NCI-H2171 (cell line): ENCODE measurements around the gene NEURL1.
"Not testable (repeated sequence)": the region's sequence is repeated elsewhere in the genome, so short reads cannot be mapped to it uniquely, and the experiment has no call there.

Experiments used
- DNase-seq: peaks from one replicate; lab custom pipeline; 2025; lab: John Stamatoyannopoulos, UW

NEURL1 gene

DNA sequence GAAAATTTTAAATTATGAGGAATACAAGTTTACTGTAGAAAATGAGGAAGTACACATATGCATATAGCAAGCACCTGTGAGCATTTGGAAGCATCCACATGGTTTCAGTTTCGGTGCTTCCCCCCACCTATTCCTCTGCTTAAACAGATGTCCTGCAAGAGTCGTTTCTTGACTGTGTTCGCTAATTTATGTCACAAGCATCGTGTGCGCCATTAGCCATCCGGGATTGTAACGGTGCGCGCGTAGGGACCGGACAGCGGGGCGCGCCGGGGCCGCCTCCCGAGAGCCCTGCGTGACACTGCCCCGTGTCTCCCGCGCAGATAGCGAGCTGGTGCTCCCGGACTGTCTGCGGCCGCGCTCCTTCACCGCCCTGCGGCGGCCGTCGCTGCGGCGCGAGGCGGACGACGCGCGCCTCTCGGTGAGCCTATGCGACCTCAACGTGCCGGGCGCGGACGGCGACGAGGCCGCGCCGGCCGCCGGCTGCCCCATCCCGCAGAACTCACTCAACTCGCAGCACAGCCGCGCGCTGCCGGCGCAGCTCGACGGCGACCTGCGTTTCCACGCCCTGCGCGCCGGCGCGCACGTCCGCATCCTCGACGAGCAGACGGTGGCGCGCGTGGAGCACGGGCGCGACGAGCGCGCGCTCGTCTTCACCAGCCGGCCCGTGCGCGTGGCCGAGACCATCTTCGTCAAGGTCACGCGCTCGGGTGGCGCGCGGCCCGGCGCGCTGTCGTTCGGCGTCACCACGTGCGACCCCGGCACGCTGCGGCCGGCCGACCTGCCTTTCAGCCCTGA, 90.9 kb downstream of the NEURL1 start:
- no peak for DNase-seq

DNA sequence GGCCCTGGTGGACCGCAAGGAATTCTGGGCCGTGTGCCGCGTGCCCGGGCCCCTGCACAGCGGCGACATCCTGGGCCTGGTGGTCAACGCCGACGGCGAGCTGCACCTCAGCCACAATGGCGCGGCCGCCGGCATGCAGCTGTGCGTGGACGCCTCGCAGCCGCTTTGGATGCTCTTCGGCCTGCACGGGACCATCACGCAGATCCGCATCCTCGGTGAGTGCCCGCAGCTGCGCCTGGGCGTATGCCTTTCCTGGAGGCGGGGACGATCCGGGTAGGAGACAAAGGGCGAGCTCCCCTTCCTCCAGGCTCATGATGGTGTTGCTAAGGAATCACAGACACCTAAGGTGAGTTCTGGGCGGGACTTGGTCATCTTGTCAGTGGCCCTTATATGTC, 91.5 kb downstream of the NEURL1 start:
- no peak for DNase-seq

DNA sequence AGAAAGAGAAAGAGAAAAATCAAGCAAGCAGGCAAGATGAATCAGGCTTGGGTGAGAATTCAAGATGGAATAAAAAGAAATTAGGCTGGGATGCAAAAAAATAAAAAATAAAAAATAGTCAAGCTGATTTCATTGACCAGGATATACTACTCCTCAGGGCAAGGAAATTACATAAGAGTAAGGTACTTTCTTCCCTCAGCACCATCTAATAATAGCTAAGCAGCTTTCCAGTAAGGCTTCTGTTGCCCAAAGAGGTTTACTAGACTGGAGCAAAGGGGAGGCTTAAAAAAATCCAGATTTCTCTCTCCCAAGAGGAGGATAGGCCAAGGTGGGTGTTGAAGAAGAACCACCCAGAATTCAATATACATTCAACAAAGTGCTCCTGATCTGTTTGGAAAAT, 93.6 kb downstream of the NEURL1 start:
- DNase-seq: no peak

DNA sequence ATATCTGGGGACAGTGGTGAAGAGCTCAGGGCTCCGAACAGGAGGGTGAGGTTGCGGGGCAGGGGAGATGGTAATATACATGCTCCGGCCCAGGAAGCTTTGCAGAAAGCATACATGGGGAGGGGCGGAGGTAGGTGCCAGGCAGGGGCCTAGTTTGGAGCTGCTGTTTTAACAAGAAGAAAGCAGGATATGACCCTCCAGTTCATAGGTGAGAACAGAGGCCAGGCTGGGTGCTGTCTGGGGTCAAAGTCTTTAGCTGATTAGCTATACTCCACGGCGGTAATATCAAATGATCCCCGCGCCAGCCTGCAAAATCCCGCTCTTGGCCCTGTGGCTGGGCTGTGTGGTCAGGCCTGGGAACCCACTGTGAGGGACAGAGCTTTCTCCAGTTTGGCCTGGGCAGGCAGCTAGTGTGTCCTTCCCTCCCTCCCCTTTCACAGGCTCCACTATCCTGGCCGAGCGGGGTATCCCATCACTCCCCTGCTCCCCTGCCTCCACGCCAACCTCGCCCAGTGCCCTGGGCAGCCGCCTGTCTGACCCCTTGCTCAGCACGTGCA, 95.6 kb downstream of the NEURL1 start:
- DNase-seq: no peak

DNA sequence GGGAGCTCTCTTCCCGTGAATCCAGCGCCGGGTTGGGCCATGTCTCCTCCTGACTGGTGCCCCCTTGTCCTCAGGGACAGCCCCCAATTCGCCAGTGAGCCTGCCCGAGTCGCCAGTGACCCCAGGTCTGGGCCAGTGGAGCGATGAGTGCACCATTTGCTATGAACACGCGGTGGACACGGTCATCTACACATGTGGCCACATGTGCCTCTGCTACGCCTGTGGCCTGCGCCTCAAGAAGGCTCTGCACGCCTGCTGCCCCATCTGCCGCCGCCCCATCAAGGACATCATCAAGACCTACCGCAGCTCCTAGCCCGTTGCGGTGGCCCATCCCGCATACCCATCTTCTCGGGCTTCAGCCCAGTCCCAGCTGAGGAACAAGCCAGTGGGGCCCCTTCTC, 96.6 kb downstream of the NEURL1 start:
- DNase-seq: no peak

DNA sequence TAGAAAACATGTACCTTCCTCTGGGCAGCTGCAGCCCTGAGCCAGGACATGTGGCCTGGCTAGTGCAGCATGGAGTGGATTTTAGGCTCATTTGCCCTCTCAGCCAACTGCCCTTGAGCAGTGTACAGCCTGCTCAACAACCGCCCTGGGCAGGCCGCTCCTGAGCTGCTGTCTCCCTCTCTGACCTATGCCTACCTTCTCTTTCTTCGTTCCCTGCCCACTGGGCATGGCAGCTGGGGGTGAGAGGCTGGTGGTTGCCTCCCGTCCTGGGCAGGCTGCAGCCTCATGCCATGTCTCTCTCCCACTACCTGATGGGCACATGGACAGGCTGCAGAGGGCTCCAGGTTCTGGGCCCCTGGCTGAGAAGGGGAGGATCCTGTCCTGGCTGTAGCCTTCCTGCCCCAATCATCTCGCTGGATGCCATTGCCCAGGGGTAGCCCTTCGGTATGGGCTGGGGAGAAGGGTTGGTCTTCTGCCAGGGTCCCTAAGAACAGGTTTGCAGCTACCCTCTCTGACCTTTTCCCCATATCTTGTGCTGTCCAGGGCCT, 97.3 kb downstream of the NEURL1 start:
- no peak for DNase-seq

DNA sequence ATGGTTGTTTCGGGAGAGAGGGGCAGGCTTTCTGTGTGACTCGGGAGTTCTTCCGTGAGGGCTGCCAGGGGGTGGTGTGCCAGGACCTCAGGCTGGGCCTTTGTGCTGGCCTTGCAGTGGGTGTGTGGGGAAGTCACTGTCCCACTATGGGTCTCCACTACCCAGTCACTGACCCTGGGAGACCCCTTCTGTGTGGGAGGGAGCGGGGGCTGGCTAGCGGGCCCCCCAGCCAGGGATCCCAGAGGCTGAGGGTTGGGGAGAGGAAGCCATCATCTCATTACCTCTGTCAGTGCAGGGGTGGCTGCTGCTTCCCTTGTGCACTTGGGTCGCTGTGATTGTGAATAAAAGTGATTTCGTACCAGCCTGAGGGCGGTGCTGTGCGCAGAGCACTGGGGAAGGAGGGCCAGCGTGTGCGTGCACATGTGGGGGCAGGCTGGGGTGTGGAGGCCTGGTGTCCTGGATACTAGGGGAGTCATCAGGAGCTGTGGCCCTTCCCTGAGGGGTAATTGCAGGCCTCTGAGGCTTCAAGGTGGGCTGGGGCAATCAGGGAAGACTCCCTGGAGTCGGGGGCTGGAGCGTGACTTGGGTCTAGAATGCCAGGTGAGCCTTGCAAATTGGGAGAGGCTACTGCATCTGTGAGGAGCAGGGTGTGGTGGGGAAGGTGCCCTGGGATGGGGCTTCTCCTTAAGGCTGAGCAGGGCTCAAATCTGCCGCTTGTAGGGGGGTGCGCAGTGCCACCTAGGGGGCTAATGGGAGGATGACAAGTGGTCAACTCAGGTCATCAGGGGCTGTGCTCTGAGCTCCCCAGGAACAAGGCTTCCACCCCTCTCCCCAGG, 98.9 kb downstream of the NEURL1 start:
- DNase-seq: no peak

DNA sequence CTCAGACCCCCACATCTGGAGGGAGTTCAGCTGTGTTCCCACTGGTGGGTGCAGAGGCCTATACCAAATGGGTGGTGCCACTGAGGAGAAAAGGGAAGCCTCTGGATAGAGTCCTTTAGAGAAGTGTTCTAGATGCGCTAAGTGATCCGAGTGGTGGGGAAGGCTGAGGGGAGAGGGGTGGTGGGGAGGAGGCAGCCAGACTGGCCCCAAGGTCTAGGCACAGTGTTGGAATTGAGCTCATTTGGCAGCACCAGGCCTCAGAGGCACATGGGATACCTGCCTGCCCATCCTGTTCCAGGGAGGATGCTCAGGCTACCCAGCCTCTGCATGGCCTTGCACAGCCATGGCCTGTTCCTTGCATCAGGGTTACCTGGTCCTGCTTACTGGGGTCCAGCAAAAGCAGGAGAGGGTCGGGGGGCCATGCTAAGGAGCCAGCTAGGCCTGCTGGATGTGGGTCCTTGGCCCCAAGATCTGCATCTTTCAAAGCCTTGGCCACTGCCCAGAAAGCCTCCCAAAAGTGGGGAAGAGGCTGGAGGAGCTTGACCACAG, 99.6 kb downstream of the NEURL1 start:
- no peak for DNase-seq

DNA sequence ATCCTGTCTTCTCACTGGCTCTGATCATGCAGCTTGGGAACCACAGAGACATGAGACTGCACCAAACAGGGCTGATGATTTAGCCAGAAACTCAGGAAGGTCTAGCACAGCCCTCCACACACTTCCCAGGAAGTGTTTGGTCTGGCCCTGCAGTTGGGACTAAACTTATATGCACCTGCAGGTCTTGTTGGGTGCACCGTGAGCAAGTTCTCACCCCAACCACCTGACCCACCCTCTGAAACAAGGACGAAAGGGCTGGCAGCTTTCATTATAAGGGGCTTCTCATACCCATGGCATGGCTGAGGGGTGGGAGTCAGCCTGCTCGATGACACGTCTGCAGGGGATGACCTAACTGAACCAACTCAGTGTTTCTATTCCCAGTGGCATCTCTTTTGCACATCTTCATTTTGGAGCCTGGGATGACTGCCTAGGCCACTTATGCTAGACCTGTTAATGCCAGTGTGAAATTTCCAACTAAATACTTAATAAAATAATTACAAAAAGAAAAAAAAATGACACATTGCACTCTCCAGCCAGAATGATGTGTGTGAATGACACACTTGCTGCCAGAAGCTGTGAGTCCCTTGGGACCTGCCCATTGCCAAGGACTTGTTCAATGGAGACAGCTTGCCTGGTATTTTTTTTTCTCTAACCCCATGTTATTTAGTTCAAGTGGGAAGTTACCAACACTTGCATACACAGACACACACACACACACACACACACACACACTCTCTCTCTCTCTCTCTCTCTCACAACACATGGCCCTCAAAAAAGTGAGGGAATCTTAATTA, 102.6 kb downstream of the NEURL1 start:
- DNase-seq: peak; percentile 64

DNA sequence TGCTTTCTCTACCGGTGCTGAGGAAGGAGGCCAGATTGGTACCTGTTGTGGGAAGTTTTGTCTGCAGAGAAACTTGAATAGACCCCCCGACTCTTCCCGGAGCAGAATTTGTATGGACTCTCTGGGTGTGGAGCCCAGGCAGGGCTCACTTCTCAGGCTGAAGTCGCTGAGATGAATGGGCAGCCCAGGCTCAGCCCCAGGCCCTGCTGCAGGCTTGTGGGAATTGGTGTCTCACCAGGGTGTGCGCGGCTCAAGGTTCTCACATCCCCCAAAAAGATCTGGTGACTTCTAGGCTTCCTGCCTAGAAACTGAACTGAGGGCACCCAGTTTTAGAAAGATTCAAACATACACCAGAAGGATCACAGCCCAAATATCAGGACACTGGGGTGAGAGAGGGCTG, 103.5 kb downstream of the NEURL1 start:
- no peak for DNase-seq

DNA sequence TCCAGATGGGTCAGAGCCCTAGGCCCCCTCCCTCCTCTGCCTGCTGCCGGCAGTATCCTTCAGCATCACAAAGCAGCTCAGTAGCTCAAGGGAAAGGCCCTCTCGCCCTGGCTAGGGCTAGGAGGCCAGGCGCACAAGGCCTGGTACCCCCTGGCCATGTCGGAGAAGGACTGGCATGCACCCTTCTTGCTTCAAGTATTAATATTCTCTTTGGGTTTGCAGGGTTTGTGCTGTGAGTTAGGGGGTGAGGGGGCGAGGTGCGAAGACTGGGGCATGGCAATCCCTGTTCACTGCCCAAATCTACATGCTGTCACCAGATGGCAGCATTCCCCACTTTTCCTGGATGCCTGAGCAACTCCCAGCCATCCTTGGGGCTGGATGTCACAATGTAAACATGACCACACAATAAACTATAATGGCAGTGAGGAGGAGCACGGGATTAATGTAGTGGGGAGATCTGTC, 105.2 kb downstream of the NEURL1 start:
- DNase-seq: no peak

DNA sequence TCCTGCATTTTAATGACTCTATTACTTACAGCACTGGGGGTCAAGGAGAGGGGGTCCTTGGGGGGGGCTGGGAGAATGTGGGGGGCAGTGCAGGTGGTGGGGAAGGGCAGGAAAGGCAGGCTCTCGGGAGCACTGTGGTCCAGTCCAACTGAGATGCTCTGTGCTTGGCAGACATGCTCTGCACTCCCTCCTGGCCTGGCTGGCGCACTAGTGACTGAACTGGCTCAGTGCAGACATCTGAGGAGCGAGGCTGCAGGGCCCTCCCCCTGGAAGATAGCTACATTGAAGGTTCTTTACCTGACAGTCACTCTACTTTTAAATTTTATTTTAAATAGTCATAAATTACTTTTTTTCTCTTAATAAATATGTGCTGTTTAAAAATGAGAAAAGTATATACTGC, 105.7 kb downstream of the NEURL1 start:
- DNase-seq: no peak

DNA sequence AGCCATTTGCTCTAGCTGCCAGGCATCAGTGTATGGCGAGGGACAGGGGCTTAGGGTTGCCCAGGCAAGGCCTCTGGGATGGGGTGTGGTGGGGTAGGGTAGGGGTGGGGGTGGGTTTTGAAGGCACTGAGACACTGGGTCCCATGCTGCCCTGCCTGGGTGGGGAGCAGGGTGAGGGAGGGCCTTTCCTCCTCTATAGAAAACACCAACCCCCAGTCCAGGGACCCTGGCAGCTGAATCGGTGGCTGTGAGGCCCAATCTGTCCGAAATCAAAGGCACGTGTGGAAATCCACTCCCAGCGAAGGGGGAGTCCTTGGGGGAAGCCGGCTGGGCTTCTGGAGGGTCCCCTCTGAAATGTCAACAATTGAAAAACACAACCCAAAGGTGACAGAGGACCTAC, 106.4 kb downstream of the NEURL1 start:
- DNase-seq: no peak

DNA sequence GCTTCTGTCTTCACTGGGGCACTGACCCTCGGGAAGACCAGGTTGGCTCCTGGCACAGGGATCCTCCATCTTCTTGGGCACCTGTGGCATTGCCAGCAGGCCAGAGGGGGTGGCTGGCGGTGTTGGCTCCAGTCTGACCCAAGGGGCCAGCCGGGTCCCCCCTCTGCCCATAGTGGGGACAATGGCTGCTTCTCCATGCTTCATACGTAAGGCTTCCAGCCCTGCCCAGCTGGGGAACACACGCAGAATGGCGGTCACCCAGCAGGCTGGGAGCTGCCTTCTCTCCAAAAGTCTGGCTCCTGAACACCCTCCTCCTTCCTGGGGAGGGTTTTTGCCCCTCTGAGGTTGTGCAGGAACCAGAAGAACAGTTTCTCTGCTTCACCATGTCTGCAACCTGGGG, 106.8 kb downstream of the NEURL1 start:
- no peak for DNase-seq

DNA sequence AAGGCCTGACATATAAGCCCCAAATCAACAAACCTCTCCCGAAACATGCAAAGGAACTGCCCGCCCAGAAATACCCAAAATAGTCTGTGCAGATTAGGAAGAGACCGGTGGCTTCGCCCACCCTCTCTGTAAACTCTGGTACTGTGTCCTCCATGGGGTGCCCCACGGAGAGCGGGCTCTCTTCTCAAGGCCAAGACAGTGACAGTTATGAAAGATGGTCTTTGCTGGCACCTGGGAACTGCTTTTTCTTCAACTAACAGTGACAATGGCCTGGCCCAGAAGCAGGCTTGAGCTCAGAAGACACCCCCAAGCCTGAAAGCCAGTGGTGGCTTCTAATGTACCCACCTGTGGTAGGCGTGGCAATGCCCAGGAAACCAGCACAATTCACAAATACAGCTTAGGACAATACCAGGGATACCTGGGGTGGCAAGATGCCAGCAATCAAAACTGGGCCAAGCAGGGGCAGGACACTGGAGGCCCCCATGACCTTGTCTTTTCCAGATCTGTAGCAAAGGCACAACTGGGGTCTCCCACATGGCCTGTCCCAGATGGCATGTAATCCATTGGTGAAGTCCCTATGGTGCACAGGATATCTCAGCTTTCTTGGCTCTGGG, 107.6 kb downstream of the NEURL1 start:
- DNase-seq: no peak

DNA sequence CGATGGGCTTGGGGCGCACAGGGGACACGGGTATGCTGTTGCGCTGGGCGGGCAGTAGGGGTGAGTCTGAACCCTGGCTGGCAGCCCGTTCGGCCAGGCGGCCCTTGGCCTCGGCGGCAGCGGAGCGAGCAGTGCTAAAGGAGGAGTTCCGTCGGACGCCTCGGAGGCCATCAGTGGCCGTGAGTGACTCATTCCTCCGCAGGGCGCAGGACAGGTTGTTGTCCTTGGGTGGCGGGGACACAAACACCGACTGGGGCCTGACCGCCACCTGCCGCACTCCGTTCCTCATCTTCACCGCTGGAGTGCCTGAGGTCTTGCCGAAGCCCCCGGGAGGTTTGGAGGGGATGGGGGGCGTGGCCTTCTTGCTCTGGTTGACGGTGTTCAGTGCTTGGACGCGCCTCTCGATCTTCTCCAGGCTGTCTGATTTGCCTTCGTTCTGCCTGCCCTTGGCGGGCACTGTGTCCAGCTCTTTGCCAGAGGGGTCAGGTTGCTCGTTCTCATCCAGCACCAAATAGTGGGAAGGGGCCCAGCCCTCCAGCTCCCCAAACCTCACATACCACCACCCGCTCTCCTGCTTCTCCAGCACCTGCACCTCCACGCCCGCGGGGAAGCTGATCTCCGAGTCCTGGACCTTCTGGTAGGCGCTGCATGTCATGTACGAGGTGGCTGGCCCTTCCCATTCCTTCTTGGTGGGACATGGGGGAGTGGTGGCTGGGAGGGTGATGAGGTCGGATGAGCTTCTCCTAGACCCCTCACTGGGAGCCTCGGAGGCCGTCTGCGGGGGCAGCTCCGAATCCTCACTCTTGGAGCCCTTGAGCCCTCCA, 108.7 kb downstream of the NEURL1 start:
- DNase-seq: no peak

DNA sequence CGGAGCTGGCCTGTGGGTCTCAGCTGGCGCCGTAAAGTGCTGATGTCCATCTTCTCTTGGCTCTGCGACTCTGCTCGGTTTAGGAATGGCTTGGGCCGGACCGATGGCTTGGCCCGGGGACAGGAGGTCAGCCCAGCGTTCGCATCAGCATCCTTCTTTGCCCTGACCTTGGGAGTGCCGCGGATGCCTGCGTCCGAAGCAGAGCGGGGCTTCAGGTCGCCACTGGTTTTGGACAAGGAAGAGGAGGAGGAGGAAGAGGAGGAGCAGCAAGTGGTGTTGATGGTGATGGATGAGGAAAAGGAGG, 109.3 kb downstream of the NEURL1 start:
- DNase-seq: no peak

DNA sequence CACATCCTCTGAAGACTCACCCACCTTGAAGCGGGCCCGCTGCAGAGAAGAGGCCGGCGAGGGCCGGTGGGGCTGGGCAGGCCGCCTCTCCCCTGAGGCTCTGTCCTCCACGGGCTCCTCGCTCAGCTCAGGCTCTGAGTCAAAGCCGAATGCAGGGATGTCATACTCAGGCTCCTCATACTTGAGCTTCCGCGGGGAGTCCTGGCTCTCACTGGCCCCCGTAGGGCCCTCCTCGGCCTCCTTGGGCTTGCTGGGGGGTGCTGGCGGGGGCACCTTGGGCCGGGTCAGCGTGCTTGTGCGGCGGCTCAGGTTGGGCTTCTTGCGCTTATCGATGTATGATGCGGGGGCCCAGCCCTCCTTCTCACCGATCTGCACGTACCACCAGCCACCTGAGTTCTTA, 109.9 kb downstream of the NEURL1 start:
- DNase-seq: no peak

DNA sequence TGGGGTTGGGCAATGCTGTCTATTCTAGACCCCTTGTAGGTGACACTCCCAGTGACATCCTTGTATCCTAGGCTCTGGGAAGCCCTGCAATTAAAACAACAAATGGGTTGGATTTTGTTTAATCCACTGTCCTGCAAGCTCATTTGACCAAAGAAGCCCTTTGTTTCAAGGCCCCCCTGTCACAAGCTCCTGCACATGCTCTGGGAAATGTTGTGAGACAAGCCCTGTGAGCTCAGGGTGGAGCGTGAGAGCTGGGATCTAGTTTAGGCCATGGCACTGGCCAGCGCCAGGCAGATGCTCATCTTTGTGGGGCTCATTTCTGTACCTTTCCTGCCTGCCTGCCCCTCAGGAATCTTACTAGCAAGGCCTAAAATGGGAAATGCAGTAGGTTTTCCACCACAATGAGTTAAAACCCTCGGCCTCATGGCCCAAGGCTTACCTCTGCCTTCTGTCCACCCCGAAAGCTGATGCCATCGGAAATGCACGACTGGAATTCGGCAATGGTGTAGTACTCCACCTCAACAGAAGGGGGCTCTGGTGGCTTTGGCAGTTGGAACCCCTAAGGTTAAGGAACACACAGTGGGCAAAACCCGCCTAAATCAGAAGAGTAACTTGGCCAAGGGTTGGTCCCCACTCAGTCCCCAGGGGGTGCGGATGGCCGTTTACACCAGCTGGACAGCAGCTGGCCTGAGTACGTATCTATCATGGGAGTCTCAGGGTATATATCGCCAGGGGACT, 112.0 kb downstream of the NEURL1 start:
- DNase-seq: no peak

DNA sequence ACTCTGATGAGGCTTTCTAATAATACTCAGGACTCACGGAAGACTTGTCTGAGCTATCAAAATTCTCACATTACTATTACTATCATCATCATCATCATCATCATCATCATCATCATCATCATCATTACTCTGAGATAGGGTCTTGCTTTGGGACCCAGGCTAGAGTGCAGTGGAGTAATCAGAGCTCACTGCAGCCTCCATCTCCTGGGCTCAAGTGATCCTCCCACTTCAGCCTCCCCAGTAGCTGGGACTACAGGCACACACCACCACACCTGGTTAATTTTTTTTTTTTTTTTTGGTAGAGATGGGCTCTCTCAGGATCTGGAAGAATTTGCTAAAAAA, 112.6 kb downstream of the NEURL1 start:
- DNase-seq: not testable (repeated sequence)
